GM19025 (cell line): ENCODE data around the gene SLC22A15.
A peak's percentile ranks its signal among the peaks of the same experiment; 100 is the strongest.

ENCODE experiments used
- ATAC-seq: cut with Tn5 transposase; IDR thresholded peaks from one replicate; pipeline ENCODE4 v1.9.1; 2021; ENCODE audit warnings: mild to moderate bottlenecking, low read depth, moderate library complexity; ENCODE audit not compliant: unreplicated experiment

The SLC22A15 gene

GRCh38 chr1:116097626-116098025 lies 121.3 kb downstream of the SLC22A15 start:
- no peak for ATAC-seq

GRCh38 chr1:116099379-116099778 lies 123.1 kb downstream of the SLC22A15 start:
- ATAC-seq, result no peak

- no peak for ATAC-seq
These were observed 123.6 kb downstream of the SLC22A15 start for GRCh38 chr1:116099919-116100318.

DNA sequence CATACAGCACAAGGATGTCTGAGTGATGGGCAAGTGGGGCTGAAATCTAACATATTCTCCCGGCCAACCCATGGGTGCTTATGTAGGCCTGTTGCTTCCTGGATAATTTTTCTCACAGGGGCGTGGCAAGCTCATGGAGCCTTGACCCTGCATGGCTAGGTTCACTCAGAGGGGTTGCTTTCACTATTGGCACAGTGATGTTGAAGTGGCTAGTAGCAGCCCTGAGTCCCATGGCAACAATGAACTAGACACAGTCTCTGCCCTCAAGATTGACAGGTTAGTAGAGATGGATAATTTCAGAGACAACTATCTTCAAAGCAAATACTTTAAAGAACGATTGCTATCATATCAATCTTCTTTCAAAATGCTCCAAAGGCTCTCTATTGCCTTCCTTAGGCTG lies 128.4 kb downstream of the SLC22A15 start:
- ATAC-seq, result no peak

- no peak for ATAC-seq
These were observed 129.7 kb downstream of the SLC22A15 start for GRCh38 chr1:116105996-116106395.

- no peak for ATAC-seq
These were observed 130.3 kb downstream of the SLC22A15 start for GRCh38 chr1:116106646-116107045.

GRCh38 chr1:116107371-116107770 lies 131.1 kb downstream of the SLC22A15 start:
- no peak for ATAC-seq

- peak; percentile 60 for ATAC-seq
These were observed 134.5 kb downstream of the SLC22A15 start, which contains the start of gene MAB21L3 for GRCh38 chr1:116110567-116111523. TSS of gene MAB21L3 (plus strand) at chr1:116111399. CDS start at chr1:116112616, 1,217 bp downstream.

- no peak for ATAC-seq
These were observed 135.3 kb downstream of the SLC22A15 start for GRCh38 chr1:116111524-116112021.

GRCh38 chr1:116112388-116113140 lies 136.3 kb downstream of the SLC22A15 start:
- no peak for ATAC-seq

DNA sequence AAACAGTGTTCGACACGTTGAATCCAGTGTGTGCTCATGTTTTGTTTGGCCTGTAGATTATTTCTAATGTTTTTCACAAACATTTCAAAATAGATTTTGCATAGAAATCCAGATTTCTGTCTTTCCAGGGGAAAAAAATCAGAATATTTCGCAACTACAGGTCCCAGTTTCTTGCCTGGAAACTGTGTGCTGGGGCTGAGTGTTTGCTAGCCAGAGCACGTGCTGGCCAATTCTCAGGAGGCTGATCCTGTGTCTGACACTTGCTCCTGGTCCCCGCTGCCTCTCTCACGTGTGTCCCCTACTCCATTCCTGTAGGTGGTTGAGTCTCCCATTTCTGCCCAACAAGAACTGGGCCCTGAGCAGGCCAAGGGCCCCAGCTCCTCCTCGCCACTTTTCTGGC lies 137.3 kb downstream of the SLC22A15 start:
- no peak for ATAC-seq

GRCh38 chr1:116115476-116116439 lies 139.4 kb downstream of the SLC22A15 start:
- ATAC-seq, result no peak

- no peak for ATAC-seq
These were observed 142.2 kb downstream of the SLC22A15 start for GRCh38 chr1:116118471-116118870.
